Uterus (tissue), 4 donors: ENCODE data around the gene ZC3H4. TPM values are rescaled to one million over a fixed set of nuclear protein-coding genes. Genes with fewer than 3 reads are reported as not detected.
"Not testable (repeated sequence)": the region's sequence is repeated elsewhere in the genome, so short reads cannot be mapped to it uniquely, and the experiment has no call there.

Source experiments
- DNase-seq, 2 donors: peaks; one replicate each; pipeline ENCODE4 v3.0.0-alpha.2; 2019 to 2020
- H3K27ac ChIP-seq, 2 donors: fragments of 200-600 bp; sonication (generic); 1 replicate in 1 of 2; 2 replicates in 1 of 2; pipeline ENCODE4 v1.5.1; 2016 to 2018
- H3K27me3 ChIP-seq, 2 donors: fragments of 200-600 bp; sonication (generic); one replicate each; pipeline ENCODE4 v1.5.1; 2018 to 2019; ENCODE audit warnings: control low read depth in 1 of 2
- H3K36me3 ChIP-seq, 2 donors: fragments of 200-600 bp; sonication (generic); one replicate each; pipeline ENCODE4 v1.5.1; 2019; ENCODE audit warnings: control low read depth in 1 of 2
- H3K4me1 ChIP-seq, 2 donors: fragments of 200-600 bp; sonication (generic); one replicate each; pipeline ENCODE4 v1.5.1; 2018 to 2019; ENCODE audit warnings: control low read depth in 1 of 2
- H3K4me3 ChIP-seq, 2 donors: fragments of 200-600 bp; sonication (generic); 1 replicate in 1 of 2; 2 replicates in 1 of 2; pipeline ENCODE4 v1.5.1; 2018 to 2019; ENCODE audit warnings: mild to moderate bottlenecking in 1 of 2
- H3K9me3 ChIP-seq, 2 donors: fragments of 200-600 bp; sonication (generic); one replicate each; pipeline ENCODE4 v1.5.1; 2019; ENCODE audit warnings: control low read depth in 1 of 2
- POLR2A ChIP-seq, 2 donors: fragments of 450-650 bp; IDR thresholded peaks; one replicate each; pipeline ENCODE4 v1.6.1; 2016; ENCODE audit warnings: antibody characterized with exemption in 2 of 2, mild to moderate bottlenecking in 1 of 2, moderate library complexity in 1 of 2
- intact Hi-C: fragments of 100-400 bp; cut with DNase I; formaldehyde crosslinking; loops from one replicate; pipeline ENCODE4 v1.15.1; 2023; ENCODE audit warnings: low total_unique reads
- total RNA-seq, 4 donors: library from RNA; depleted of rRNA in 3 of 4; stranded (reverse); fragments of >200 nt in 3 of 4; gene quantifications; one replicate each; pipeline versions ENCODE4 v1.1.0 to v1.2.4, GENCODE V29; 2014 to 2023
- TF ChIP-seq, protein P1 (sequence below), 4 experiments: fragments of 200-600 bp in 2 of 4; fragments of 450-650 bp in 2 of 4; sonication (generic) in 2 of 4; IDR thresholded peaks; one replicate each; pipeline ENCODE4 v1.5.1; 2016 to 2019; ENCODE audit warnings: antibody characterized with exemption in 4 of 4, mild to moderate bottlenecking in 2 of 4, moderate library complexity in 1 of 4
- donor health status: DM: yes; HTN: yes; CAD: no.

Gene ZC3H4
- total RNA-seq, 4 donors from 2014 or later, result 3.3 to 43.1 (median 18.3) TPM

- Histone ChIP-seq H3K9me3 (no peaks in the 10 kb centered on the region), H3K4me3 (no peak overlapping the region), H3K27me3 (no peaks in the 10 kb centered on the region), H3K27ac (peak overlapping the region; percentile 100), H3K36me3 (no peaks in the 10 kb centered on the region), H3K4me1 (peaks cover 0 to 13% of the 10 kb centered on the region in 2 donors)
- TF ChIP-seq POLR2A (IDR thresholded peaks at IDR 0.05), result no peak
- TF ChIP-seq, protein P1, sequence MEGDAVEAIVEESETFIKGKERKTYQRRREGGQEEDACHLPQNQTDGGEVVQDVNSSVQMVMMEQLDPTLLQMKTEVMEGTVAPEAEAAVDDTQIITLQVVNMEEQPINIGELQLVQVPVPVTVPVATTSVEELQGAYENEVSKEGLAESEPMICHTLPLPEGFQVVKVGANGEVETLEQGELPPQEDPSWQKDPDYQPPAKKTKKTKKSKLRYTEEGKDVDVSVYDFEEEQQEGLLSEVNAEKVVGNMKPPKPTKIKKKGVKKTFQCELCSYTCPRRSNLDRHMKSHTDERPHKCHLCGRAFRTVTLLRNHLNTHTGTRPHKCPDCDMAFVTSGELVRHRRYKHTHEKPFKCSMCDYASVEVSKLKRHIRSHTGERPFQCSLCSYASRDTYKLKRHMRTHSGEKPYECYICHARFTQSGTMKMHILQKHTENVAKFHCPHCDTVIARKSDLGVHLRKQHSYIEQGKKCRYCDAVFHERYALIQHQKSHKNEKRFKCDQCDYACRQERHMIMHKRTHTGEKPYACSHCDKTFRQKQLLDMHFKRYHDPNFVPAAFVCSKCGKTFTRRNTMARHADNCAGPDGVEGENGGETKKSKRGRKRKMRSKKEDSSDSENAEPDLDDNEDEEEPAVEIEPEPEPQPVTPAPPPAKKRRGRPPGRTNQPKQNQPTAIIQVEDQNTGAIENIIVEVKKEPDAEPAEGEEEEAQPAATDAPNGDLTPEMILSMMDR (IDR thresholded peaks at IDR 0.05), result no peak
- intact Hi-C loops, result no loop called here
- DNase-seq, result no peak
These were observed 6.8 kb downstream of the ZC3H4 start for GRCh38 chr19:47106821-47107201.

DNA sequence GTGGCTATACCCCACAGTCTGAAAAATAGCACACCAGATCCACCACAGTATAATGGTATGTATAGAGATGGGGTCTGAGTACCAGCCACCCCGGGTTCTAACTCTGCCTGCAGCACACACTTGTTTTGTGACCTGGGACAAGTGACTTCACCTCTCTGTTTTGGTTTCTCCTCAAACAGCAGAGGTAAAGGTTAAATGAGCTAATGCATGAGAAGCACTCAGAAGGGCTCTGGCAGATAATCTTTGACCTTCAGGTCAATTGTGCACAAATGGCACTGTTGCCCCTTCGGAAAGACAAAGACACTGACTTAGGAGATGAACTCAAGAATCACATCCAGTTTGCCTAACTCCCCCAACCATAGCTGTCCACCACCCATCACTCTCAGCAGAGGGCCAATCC is 7.7 kb downstream of the ZC3H4 start:
- Histone ChIP-seq H3K27ac (peak overlapping the region; percentile 100), H3K27me3 (no peaks in the 10 kb centered on the region), H3K4me3 (no peak overlapping the region), H3K36me3 (no peaks in the 10 kb centered on the region), H3K4me1 (peaks cover 0 to 13% of the 10 kb centered on the region in 2 donors), H3K9me3 (no peaks in the 10 kb centered on the region)
- intact Hi-C loops, result no loop called here
- no peak for DNase-seq
- no peak for TF ChIP-seq POLR2A (IDR thresholded peaks at IDR 0.05)
- TF ChIP-seq, protein P1 (IDR thresholded peaks at IDR 0.05), result no peak

DNA sequence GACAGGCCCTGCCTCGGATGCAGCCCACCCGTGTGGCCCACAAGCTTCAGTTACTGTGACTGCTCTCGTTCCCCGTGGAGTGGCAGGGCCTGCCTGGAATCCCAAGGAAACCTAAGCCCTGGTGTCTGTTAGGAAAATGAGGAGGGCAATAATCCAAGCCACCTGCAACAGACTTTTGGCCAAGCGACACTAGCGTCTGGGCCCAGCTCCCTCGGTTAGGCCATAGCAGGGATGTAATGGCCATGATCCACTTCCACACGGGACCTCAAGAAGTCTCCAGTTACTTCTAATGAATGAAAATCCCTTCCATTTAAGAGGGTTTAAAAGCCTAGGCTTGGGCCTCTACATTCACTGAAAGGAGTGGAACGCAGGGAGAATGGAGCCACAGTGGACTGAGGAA is 8.9 kb downstream of the ZC3H4 start:
- no peaks in the 10 kb centered on the region for H3K9me3 ChIP-seq
- TF ChIP-seq POLR2A (IDR thresholded peaks at IDR 0.05), result no peak
- TF ChIP-seq, protein P1 (IDR thresholded peaks at IDR 0.05), result no peak
- H3K27me3 ChIP-seq, result no peaks in the 10 kb centered on the region
- H3K4me3 ChIP-seq, result no peak overlapping the region
- H3K27ac ChIP-seq, result no peak overlapping the region
- peaks cover 0 to 13% of the 10 kb centered on the region in 2 donors for H3K4me1 ChIP-seq
- H3K36me3 ChIP-seq, result no peaks in the 10 kb centered on the region
- intact Hi-C loops, result no loop called here
- no peak for DNase-seq

GRCh38 chr19:47102346-47103060 is 11.1 kb downstream of the ZC3H4 start:
- Histone ChIP-seq H3K4me1 (peaks cover 0 to 11% of the 10 kb centered on the region in 2 donors), H3K4me3 (no peak overlapping the region), H3K9me3 (no peaks in the 10 kb centered on the region), H3K27me3 (no peaks in the 10 kb centered on the region), H3K36me3 (no peaks in the 10 kb centered on the region), H3K27ac (peak overlapping the region in 1 of 2 donors; percentile 43)
- TF ChIP-seq, protein P1 (IDR thresholded peaks at IDR 0.05), result no peak
- TF ChIP-seq POLR2A (IDR thresholded peaks at IDR 0.05), result no peak
- DNase-seq, result no peak
- intact Hi-C loops, result no loop called here

DNA sequence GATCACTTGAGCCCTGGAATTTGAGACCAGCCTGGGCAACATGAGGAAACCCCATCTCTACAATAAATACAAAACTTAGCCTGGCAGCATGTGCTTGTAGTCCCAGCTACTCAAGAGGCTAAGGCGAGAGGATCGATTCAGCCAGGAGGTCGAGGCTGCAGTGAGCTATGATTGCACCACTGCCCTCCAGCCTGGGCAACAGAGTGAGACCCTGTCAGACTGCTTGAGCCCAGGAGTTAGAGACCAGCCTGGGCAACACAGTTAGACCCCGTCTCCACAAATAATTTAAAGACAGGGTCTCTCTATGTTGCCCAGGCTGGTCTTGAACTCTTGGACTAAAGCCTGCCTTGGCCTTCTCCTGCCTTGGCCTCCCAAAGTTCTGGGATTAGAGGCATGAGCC is 12.5 kb downstream of the ZC3H4 start:
- H3K27me3 ChIP-seq, H3K36me3 ChIP-seq, intact Hi-C loops, H3K27ac ChIP-seq, H3K4me3 ChIP-seq, H3K4me1 ChIP-seq, DNase-seq, H3K9me3 ChIP-seq: not testable (repeated sequence)
